Muscle of leg (tissue), 11 donors: Measurements from ENCODE around the gene PLD4. TPM values are rescaled to one million over a fixed set of nuclear protein-coding genes. Genes with fewer than 3 reads are reported as not detected.
A peak's percentile ranks its signal among the peaks of the same experiment; 100 is the strongest.
"Not testable (repeated sequence)": the region's sequence is repeated elsewhere in the genome, so short reads cannot be mapped to it uniquely, and the experiment has no call there.

Experiments used
- DNase-seq: peaks from one replicate; pipeline ENCODE4 v3.0.0; 2013
- H3K27ac ChIP-seq: one replicate; pipeline ENCODE4 v1.5.1; 2013; ENCODE audit warnings: mild to moderate bottlenecking, low read length, control low read depth
- H3K27me3 ChIP-seq: one replicate; pipeline ENCODE4 v1.6.1; 2013; ENCODE audit warnings: low read length; ENCODE audit not compliant: control insufficient read depth, insufficient read depth
- H3K36me3 ChIP-seq: one replicate; pipeline ENCODE4 v1.6.1; 2013; ENCODE audit warnings: low read length; ENCODE audit not compliant: control insufficient read depth, insufficient read depth
- H3K4me1 ChIP-seq: one replicate; pipeline ENCODE4 v1.6.1; 2013; ENCODE audit warnings: low read length; ENCODE audit not compliant: control insufficient read depth, insufficient read depth
- H3K4me3 ChIP-seq: one replicate; pipeline ENCODE4 v1.5.1; 2013; ENCODE audit warnings: low read length, control low read depth
- H3K9me3 ChIP-seq: replicated peaks from 2 replicates; pipeline ENCODE4 v1.6.1; 2013; ENCODE audit warnings: low read depth, low read length; ENCODE audit not compliant: control insufficient read depth
- WGBS: methylation state at CpG from one replicate; pipeline ENCODE4 v1.1.5; 2013; ENCODE audit warnings: missing lambda C conversion rate; ENCODE audit not compliant: insufficient coverage; 5-methylcytosine and 5-hydroxymethylcytosine counted together
- polyA plus RNA-seq, 8 donors: library from polyadenylated mRNA; unstranded; fragments of 120-200 nt; gene quantifications; one replicate each; pipeline versions ENCODE4 v1.2.1 to v1.2.3, GENCODE V29; 2013; ENCODE audit warnings: inconsistent platforms in 1 of 8, low replicate concordance in 1 of 8; ENCODE audit not compliant: insufficient read length in 8 of 8, insufficient read depth in 1 of 8
- total RNA-seq: library from RNA; stranded (reverse); fragments of 120-200 nt; gene quantifications from one replicate; pipeline ENCODE4 v1.2.4, GENCODE V29; 2013

PLD4 gene
- total and polyA plus RNA-seq, 9 donors: 3.1 to 9.7 (median 6.3) TPM

DNA sequence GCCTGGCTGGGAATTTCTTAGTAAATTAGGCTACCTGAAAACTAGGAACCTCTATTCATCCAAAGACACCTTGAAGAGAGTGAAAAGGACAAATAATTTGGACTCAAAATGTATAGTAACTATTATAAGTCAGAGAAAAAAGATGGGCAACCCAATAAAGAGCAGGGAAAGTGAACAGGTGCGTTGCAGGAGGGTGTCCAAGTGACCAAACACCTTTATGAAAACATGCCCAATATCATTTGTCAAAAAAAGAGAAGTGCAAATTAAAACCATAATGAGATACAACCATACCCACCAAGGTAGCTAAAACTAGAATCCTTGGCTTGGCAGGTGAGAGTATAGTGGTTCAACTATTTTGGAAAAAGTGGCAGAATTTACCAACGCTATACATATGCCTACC lies 24.9 kb upstream of the PLD4 start:
- no peak for DNase-seq
- Histone ChIP-seq H3K27ac (no peak overlapping the region), H3K9me3 (no peaks in the 10 kb centered on the region), H3K4me1 (peaks cover 17% of the 10 kb centered on the region), H3K36me3 (no peaks in the 10 kb centered on the region), H3K4me3 (no peak overlapping the region), H3K27me3 (peaks cover 11% of the 10 kb centered on the region)
- no CpG with 5 or more reads among the region's 2 CpGs for WGBS

DNA sequence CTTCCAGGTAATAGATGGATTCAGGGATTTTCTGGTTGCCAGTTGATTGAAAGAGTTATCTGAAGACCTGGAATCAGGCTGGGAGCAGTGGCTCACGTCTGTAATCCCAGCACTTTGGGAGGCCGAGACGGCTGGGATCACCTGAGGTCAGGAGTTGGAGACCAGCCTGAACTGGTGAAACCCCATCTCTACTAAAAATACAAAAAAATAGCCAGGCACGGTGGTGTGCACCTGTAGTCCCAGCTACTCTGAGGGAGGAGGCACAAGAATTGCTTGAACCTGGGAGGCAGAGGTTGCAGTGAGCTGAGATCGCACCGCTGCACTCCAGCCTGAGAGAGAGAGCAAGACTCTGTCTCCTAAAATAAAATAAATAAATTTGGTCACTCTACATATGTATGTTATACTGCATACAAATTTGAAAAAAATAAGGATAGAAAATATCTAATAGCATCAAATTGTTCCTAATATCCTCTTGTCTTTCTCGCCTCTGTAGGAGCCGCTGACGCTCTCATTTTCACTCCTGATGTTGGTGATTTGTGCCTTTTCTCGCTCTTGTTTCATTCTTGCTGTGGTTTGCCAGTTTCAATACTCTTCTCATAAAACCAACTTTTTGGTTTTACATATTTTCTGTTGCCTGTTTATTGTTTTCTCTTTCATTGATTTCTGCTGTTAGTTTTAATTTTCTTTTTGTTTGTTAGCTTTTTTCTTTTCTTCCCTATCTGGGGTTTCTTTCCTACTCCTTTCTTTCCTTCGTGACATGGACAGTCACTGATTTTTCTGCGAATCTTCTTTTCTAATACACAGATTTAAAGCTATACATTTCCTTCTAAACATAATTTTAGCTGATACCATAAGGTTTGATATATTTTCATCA lies 23.8 kb upstream of the PLD4 start:
- Histone ChIP-seq H3K4me1 (peaks cover 6% of the 10 kb centered on the region), H3K36me3 (no peaks in the 10 kb centered on the region), H3K27ac (no peak overlapping the region), H3K27me3 (peaks cover 15% of the 10 kb centered on the region), H3K4me3 (no peak overlapping the region), H3K9me3 (no peaks in the 10 kb centered on the region)
- no peak for DNase-seq
- WGBS: no CpG with 5 or more reads among the region's 12 CpGs

- no CpG with 5 or more reads among the region's 7 CpGs for WGBS
- no peaks in the 10 kb centered on the region for H3K36me3 ChIP-seq
- no peak overlapping the region for H3K4me3 ChIP-seq
Observed at GRCh38 chr14:104903990-104904389, 20.7 kb upstream of the PLD4 start.

DNA sequence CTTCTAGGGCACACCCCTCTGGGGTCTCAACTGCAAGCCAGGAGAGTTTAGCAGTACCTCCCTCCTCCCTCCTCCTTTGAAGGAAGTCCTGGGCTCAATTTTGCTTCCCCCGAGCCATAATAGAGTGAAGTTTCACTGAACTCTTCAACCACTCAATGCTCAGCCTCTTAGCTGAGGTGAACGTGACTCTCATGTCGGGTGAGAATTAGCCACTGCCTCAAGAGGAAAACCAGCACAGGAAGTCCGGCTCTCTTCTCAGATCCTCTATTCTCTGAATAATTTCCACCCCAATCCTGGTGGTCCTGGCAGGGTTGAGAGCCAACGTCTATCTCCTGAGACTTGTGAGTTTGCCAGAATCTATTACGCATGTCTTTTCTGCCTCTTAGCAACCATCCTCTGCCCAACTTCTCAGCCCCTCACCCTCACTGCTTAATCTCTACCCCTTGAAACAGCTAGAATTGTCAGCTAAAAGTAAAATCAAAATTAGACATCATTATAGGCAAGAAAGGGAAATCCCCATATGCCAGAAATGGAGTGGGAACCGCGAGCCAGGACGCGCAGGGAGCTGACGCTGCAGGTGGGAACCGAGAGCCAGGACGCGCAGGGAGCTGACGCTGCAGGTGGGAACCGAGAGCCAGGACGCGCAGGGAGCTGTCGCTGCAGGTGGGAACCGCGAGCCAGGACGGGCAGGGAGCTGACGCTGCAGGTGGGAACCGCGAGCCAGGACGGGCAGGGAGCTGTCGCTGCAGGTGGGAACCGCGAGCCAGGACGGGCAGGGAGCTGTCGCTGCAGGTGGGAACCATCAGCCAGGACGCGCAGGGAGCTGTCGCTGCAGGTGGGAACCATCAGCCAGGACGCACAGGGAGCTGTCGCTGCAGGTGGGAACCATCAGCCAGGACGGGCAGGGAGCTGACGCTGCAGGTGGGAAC lies 19.8 kb upstream of the PLD4 start:
- H3K4me1 ChIP-seq, H3K9me3 ChIP-seq, H3K4me3 ChIP-seq, H3K27ac ChIP-seq, H3K36me3 ChIP-seq: not testable (repeated sequence)
- H3K27me3 ChIP-seq: peaks cover 22% of the 10 kb centered on the region
- 50% methylated on average over 31 of the region's 38 CpGs for WGBS
- DNase-seq: peak; percentile 25

More at GRCh38 chr14:104903990-104904389, 20.7 kb upstream of the PLD4 start:
- Histone ChIP-seq H3K27me3 (peaks cover 25% of the 10 kb centered on the region), H3K27ac (no peak overlapping the region), H3K4me1 (peaks cover 2% of the 10 kb centered on the region), H3K9me3 (peaks cover 3% of the 10 kb centered on the region)
- no peak for DNase-seq

GRCh38 chr14:104905579-104905933 lies 19.1 kb upstream of the PLD4 start:
- DNase-seq, H3K9me3 ChIP-seq, H3K4me3 ChIP-seq, H3K36me3 ChIP-seq, H3K4me1 ChIP-seq, H3K27ac ChIP-seq: not testable (repeated sequence)
- peaks cover 22% of the 10 kb centered on the region for H3K27me3 ChIP-seq
- WGBS: 76% methylated on average over 27 of the region's 28 CpGs

DNA sequence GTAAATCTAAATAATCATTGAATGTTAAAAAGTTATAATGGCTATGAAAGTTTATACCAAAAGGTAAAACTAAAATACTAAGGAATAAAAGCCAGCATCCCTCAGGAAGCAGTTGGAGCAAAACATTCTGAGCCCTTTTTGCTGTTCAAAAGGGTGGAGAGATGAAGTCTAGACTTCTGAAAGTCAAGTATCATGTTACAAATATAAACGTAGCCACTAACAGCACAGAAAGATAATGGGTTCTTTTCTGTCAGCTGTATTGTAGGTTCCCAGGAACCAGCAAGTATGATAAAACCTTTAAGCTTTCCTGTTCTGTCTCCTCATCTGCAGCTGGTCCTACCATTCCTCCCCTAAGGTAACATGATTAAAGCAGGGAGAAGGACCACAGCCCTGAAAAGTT lies 16.4 kb upstream of the PLD4 start:
- no peaks in the 10 kb centered on the region for H3K4me1 ChIP-seq
- H3K4me3 ChIP-seq: no peak overlapping the region
- no peak overlapping the region for H3K27ac ChIP-seq
- no peak for DNase-seq
- peaks cover 17% of the 10 kb centered on the region for H3K9me3 ChIP-seq
- no peaks in the 10 kb centered on the region for H3K36me3 ChIP-seq
- H3K27me3 ChIP-seq: peaks cover 22% of the 10 kb centered on the region
- no CpG with 5 or more reads among the region's 1 CpG for WGBS

DNA sequence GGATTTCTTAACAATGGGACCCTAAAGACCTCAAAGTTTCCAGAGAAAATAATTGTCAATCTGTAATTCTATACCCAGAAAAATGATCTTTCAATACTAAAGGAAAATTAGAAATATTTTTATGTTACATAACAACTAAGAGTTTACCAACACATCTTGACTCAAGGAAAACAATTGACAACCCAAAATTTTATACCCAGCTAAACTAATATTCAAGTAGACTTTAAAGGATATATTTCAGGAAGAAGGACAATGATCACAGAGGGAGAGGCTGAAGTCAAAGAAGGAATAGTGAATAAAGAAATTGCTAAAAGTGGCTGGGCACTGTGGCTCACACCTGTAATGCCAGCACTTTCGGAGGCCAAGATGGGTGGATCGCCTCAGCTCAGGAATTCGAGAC lies 12.6 kb upstream of the PLD4 start:
- Histone ChIP-seq H3K36me3 (no peaks in the 10 kb centered on the region), H3K27me3 (peaks cover 22% of the 10 kb centered on the region), H3K4me3 (no peak overlapping the region), H3K27ac (no peak overlapping the region), H3K4me1 (no peaks in the 10 kb centered on the region), H3K9me3 (peaks cover 15% of the 10 kb centered on the region)
- no CpG with 5 or more reads among the region's 3 CpGs for WGBS
- DNase-seq: no peak

DNA sequence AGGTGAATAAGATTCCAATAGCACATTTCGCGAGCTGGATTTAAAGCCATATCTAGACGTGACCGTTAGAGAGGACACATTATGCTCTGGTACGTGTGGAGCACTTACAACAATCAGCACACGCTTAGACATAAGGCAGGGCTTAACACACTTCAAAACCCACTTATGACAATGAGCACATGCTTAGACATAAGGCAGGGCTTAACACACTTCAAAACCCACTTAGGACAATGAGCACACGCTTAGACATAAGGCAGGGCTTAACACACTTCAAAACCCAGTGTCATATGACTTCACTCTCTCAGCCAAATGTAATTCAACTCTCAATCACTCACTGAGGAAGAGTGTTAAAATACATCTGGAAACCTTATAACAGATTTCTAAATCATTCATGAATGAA lies 11.2 kb upstream of the PLD4 start:
- DNase-seq: no peak
- H3K9me3 ChIP-seq: peaks cover 15% of the 10 kb centered on the region
- H3K4me3 ChIP-seq: no peak overlapping the region
- peaks cover 17% of the 10 kb centered on the region for H3K27me3 ChIP-seq
- 73% methylated on average over 5 of the region's 7 CpGs for WGBS
- no peak overlapping the region for H3K27ac ChIP-seq
- no peaks in the 10 kb centered on the region for H3K4me1 ChIP-seq
- no peaks in the 10 kb centered on the region for H3K36me3 ChIP-seq

DNA sequence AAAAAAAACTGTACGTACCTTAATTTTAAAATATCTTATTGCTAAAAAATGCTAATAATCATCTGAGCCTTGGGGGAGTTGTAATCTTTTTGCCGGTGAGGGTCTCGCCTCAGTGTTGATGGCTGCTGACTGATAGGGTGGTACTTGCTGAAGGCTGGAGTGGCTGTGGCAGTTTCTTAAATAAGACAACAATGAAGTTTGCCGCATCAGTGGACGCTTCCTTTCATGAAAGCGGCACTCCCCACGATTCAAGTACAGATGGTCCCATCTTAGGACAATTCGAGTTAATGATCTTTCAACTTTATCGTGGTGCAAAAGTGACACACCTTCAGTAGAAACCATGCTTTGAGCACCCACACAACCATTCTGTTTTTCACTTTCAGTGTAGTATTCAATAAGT lies 7.6 kb upstream of the PLD4 start:
- H3K9me3 ChIP-seq: peaks cover 3% of the 10 kb centered on the region
- peaks cover 12% of the 10 kb centered on the region for H3K27me3 ChIP-seq
- no peak for DNase-seq
- H3K4me3 ChIP-seq: no peak overlapping the region
- no peak overlapping the region for H3K27ac ChIP-seq
- no peaks in the 10 kb centered on the region for H3K4me1 ChIP-seq
- no peaks in the 10 kb centered on the region for H3K36me3 ChIP-seq
- WGBS: 92% methylated on average over 7 of the region's 9 CpGs

DNA sequence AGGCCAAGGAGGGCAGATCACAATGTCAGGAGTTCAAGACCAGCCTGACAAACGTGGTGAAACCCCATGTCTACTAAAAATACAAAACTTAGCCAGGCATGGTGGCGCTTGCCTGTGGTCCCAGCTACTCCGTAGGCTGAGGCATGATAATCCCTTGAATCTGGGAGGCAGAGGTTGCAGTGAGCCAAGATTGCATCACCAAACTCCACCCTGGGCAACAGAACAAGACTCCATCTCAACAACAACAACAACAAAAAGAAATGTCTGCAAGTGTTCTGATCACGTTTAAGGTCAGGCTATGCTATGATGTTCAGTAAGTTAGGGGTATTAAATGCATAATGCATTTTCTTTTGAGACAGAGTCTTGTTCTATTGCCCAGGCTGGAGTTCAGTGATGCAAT lies 6.7 kb upstream of the PLD4 start:
- peaks cover 12% of the 10 kb centered on the region for H3K27me3 ChIP-seq
- no peak for DNase-seq
- no peaks in the 10 kb centered on the region for H3K9me3 ChIP-seq
- WGBS: 50% methylated on average over 1 of the region's 4 CpGs
- no peak overlapping the region for H3K4me3 ChIP-seq
- H3K4me1 ChIP-seq: no peaks in the 10 kb centered on the region
- H3K36me3 ChIP-seq: no peaks in the 10 kb centered on the region
- no peak overlapping the region for H3K27ac ChIP-seq
